HEK293 (cell line): ENCODE measurements around the gene BST1.

Experiments
- CTCF ChIA-PET: fragments of 350-600 bp; formaldehyde crosslinking; extraction: SDS; loops from one replicate; lab custom pipeline; 2021; ENCODE audit warnings: antibody characterized with exemption; lab: Yijun Ruan, JAX
- POLR2A ChIA-PET: fragments of 300-600 bp; formaldehyde crosslinking; extraction: SDS; loops from one replicate; lab custom pipeline; 2020; ENCODE audit warnings: antibody characterized with exemption, inconsistent platforms; lab: Yijun Ruan, JAX
- H3K27ac ChIP-seq: fragments of 200-500 bp; sonication (Bioruptor generic); 2 replicates; pipeline ENCODE4 v1.5.1; 2014; ENCODE audit warnings: low read depth, low read length, control low read depth, inconsistent platforms; ENCODE audit errors: extremely low read depth
- H3K36me3 ChIP-seq, 2 experiments: fragments of 200-500 bp in 1 of 2; sonication (Bioruptor generic) in 1 of 2; 1 replicate in 1 of 2; 2 replicates in 1 of 2; pipeline ENCODE4 v1.5.1; 2014 to 2017; ENCODE audit warnings: inconsistent platforms in 2 of 2, low read length in 2 of 2; ENCODE audit not compliant: control insufficient read depth in 2 of 2, insufficient read depth in 1 of 2
- H3K4me1 ChIP-seq: fragments of 200-500 bp; sonication (Bioruptor generic); 2 replicates; pipeline ENCODE4 v1.5.1; 2014; ENCODE audit warnings: mild to moderate bottlenecking, low read length, inconsistent platforms; ENCODE audit not compliant: control insufficient read depth, insufficient read depth
- H3K4me3 ChIP-seq: 2 replicates; pipeline ENCODE4 v1.5.1; 2011; ENCODE audit warnings: low read depth, mild to moderate bottlenecking, control low read depth, low read length, moderate library complexity
- H3K9me3 ChIP-seq: fragments of 200-500 bp; sonication (Bioruptor generic); 2 replicates; pipeline ENCODE4 v1.5.1; 2014; ENCODE audit warnings: low read depth, low read length, inconsistent platforms; ENCODE audit not compliant: control insufficient read depth, insufficient read depth
- BCL6B ChIP-seq: fragments of 450-650 bp; formaldehyde crosslinking; IDR thresholded peaks from 2 replicates; pipeline ENCODE4 v1.5.1; 2017; ENCODE audit warnings: missing biosample characterization, missing genetic modification characterization
- GFI1B ChIP-seq: fragments of 450-650 bp; formaldehyde crosslinking; IDR thresholded peaks from 2 replicates; pipeline ENCODE4 v1.5.1; 2016; ENCODE audit warnings: missing biosample characterization, missing genetic modification characterization
- PRDM10 ChIP-seq: fragments of 450-650 bp; formaldehyde crosslinking; IDR thresholded peaks from 2 replicates; pipeline ENCODE4 v1.5.1; 2016; ENCODE audit warnings: missing biosample characterization, missing genetic modification characterization
- ZFP69B ChIP-seq: fragments of 450-650 bp; formaldehyde crosslinking; IDR thresholded peaks from 2 replicates; pipeline ENCODE4 v1.5.1; 2016; ENCODE audit warnings: missing biosample characterization, missing genetic modification characterization
- ZNF140 ChIP-seq: fragments of 450-650 bp; formaldehyde crosslinking; IDR thresholded peaks from 2 replicates; pipeline ENCODE4 v1.5.1; 2016; ENCODE audit warnings: missing biosample characterization, missing genetic modification characterization
- ZNF223 ChIP-seq: fragments of 450-650 bp; formaldehyde crosslinking; IDR thresholded peaks from 2 replicates; pipeline ENCODE4 v1.5.1; 2016; ENCODE audit warnings: missing biosample characterization, missing genetic modification characterization
- ZNF335 ChIP-seq: fragments of 450-650 bp; formaldehyde crosslinking; conservative IDR thresholded peaks from 2 replicates; pipeline ENCODE4 v1.5.1; 2016; ENCODE audit warnings: missing biosample characterization, missing genetic modification characterization
- ZNF423 ChIP-seq: fragments of 450-650 bp; formaldehyde crosslinking; IDR thresholded peaks from 2 replicates; pipeline ENCODE4 v1.5.1; 2016; ENCODE audit warnings: missing biosample characterization, missing genetic modification characterization
- ZNF501 ChIP-seq: fragments of 450-650 bp; formaldehyde crosslinking; IDR thresholded peaks from 2 replicates; pipeline ENCODE4 v1.5.1; 2016; ENCODE audit warnings: missing biosample characterization, missing genetic modification characterization
- ZNF596 ChIP-seq: fragments of 450-650 bp; IDR thresholded peaks from 2 replicates; pipeline ENCODE4 v1.5.0; 2018; ENCODE audit warnings: missing biosample characterization, mild to moderate bottlenecking, missing genetic modification characterization, moderate library complexity
- ZNF629 ChIP-seq: fragments of 450-650 bp; formaldehyde crosslinking; IDR thresholded peaks from 2 replicates; pipeline ENCODE4 v1.5.1; 2017; ENCODE audit warnings: missing biosample characterization, missing genetic modification characterization
- TF ChIP-seq, protein P1 (sequence below): fragments of 450-650 bp; formaldehyde crosslinking; conservative IDR thresholded peaks from 2 replicates; pipeline ENCODE4 v1.5.1; 2016; ENCODE audit warnings: low read depth, missing biosample characterization, missing genetic modification characterization
- TF ChIP-seq, protein P2 (sequence below): fragments of 450-650 bp; formaldehyde crosslinking; IDR thresholded peaks from 2 replicates; pipeline ENCODE4 v1.5.1; 2016; ENCODE audit warnings: missing biosample characterization, missing genetic modification characterization

BST1 gene

GRCh38 chr4:15706646-15707362 is 3.9 kb downstream of the BST1 start (continued):
- TF ChIP-seq ZNF629 (tag by site-specific recombination) (no peak), ZNF335 (tag by site-specific recombination) (no peak), BCL6B (tag by site-specific recombination) (no peak)

DNA sequence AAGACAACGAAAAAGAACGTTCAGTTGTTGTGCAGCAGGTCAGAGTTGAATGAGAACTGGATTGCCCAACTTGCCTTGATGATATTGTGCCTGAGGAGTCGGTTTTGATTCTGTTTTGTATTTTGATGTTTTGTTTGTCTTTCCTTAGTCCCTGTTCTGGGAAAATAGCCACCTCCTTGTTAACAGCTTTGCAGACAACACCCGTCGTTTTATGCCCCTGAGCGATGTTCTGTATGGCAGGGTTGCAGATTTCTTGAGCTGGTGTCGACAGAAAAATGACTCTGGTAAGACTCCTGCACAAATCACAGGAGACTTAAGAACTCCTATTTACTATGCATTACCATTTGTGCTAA is 4.5 kb downstream of the BST1 start:
- no peak overlapping the region for H3K4me3 ChIP-seq
- no peaks in the 10 kb centered on the region for H3K36me3 ChIP-seq
- TF ChIP-seq ZNF140 = no peak
- TF ChIP-seq, protein P1, sequence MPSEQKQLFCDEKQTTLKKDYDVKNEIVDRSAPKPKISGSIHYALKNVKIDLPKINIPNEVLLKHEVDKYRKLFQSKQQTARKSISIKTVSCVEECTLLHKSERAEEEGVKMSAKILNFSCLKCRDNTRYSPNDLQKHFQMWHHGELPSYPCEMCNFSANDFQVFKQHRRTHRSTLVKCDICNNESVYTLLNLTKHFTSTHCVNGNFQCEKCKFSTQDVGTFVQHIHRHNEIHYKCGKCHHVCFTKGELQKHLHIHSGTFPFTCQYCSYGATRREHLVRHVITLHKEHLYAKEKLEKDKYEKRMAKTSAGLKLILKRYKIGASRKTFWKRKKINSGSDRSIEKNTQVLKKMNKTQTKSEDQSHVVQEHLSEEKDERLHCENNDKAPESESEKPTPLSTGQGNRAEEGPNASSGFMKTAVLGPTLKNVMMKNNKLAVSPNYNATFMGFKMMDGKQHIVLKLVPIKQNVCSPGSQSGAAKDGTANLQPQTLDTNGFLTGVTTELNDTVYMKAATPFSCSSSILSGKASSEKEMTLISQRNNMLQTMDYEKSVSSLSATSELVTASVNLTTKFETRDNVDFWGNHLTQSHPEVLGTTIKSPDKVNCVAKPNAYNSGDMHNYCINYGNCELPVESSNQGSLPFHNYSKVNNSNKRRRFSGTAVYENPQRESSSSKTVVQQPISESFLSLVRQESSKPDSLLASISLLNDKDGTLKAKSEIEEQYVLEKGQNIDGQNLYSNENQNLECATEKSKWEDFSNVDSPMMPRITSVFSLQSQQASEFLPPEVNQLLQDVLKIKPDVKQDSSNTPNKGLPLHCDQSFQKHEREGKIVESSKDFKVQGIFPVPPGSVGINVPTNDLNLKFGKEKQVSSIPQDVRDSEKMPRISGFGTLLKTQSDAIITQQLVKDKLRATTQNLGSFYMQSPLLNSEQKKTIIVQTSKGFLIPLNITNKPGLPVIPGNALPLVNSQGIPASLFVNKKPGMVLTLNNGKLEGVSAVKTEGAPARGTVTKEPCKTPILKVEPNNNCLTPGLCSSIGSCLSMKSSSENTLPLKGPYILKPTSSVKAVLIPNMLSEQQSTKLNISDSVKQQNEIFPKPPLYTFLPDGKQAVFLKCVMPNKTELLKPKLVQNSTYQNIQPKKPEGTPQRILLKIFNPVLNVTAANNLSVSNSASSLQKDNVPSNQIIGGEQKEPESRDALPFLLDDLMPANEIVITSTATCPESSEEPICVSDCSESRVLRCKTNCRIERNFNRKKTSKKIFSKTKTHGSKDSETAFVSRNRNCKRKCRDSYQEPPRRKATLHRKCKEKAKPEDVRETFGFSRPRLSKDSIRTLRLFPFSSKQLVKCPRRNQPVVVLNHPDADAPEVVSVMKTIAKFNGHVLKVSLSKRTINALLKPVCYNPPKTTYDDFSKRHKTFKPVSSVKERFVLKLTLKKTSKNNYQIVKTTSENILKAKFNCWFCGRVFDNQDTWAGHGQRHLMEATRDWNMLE (tag by site-specific recombination) = no peak
- TF ChIP-seq GFI1B (tag by site-specific recombination) = no peak
- no peak for TF ChIP-seq PRDM10 (tag by site-specific recombination)
- TF ChIP-seq ZFP69B = no peak
- TF ChIP-seq ZNF423 = no peak
- TF ChIP-seq, protein P2, sequence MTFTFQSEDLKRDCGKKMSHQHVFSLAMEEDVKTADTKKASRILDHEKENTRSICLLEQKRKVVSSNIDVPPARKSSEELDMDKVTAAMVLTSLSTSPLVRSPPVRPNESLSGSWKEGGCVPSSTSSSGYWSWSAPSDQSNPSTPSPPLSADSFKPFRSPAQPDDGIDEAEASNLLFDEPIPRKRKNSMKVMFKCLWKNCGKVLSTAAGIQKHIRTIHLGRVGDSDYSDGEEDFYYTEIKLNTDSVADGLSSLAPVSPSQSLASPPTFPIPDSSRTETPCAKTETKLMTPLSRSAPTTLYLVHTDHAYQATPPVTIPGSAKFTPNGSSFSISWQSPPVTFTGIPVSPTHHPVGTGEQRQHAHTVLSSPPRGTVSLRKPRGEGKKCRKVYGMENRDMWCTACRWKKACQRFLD (tag by site-specific recombination) = no peak
- TF ChIP-seq ZNF501 = no peak
- no peak for TF ChIP-seq ZNF596 (tag by site-specific recombination)
- no peak for TF ChIP-seq ZNF223 (tag by site-specific recombination)
- TF ChIP-seq, all 188 proteins: peak for 0
- H3K27ac ChIP-seq = no peak overlapping the region
- ChIA-PET CTCF (no interaction called here), POLR2A (no interaction called here)
- H3K4me1 ChIP-seq = 0 out of 2 replicates have a peak, but pooled peaks cover 3% of the 10 kb centered on the region
- no peaks in the 10 kb centered on the region for H3K9me3 ChIP-seq
